Mucosa of descending colon (tissue), 3 donors: ENCODE data around the gene APEH. TPM values are rescaled to one million over a fixed set of nuclear protein-coding genes. Genes with fewer than 3 reads are reported as not detected.

Source experiments
- ATAC-seq: fragments of 200-7000 bp; cut with Tn5 transposase; one replicate; pipeline ENCODE4 v1.9.1; 2020; ENCODE audit warnings: mild to moderate bottlenecking, moderate library complexity
- DNase-seq, 3 donors: peaks; one replicate each; pipeline ENCODE4 v3.0.0-alpha.2; 2020
- H3K36me3 ChIP-seq: fragments of 200-600 bp; one replicate; pipeline ENCODE4 v1.8.0; 2021; ENCODE audit warnings: low read depth, mild to moderate bottlenecking
- H3K4me1 ChIP-seq: fragments of 200-600 bp; one replicate; pipeline ENCODE4 v1.8.0; 2021; ENCODE audit warnings: low read depth, mild to moderate bottlenecking
- H3K4me3 ChIP-seq: fragments of 200-600 bp; one replicate; pipeline ENCODE4 v1.8.0; 2021; ENCODE audit warnings: mild to moderate bottlenecking
- H3K9me3 ChIP-seq: fragments of 200-600 bp; one replicate; pipeline ENCODE4 v1.8.0; 2021; ENCODE audit warnings: mild to moderate bottlenecking
- intact Hi-C, 2 donors: fragments of 100-400 bp; cut with DNase I in 1 of 2; cut with micrococcal nuclease in 1 of 2; formaldehyde crosslinking; loops; one replicate each; pipeline versions ENCODE4 v1.11.0 to v1.11.1; 2022; cut with DNase I, micrococcal nuclease
- total RNA-seq, 3 donors: library from RNA; stranded (reverse); fragmentation: NEBNext Ultra II Directional in 2 of 3; extraction: Animal tissue kit (Norgen Biotek cat#: 25700) in 2 of 3; gene quantifications; one replicate each; pipeline versions ENCODE4 v1.2.1 to v1.2.4, GENCODE V29; 2021 to 2023
- TF ChIP-seq, protein P1 (sequence below): fragments of 200-600 bp; IDR thresholded peaks from one replicate; pipeline ENCODE4 v1.8.0; 2022; ENCODE audit warnings: antibody characterized with exemption, mild to moderate bottlenecking
- donor health status: DM: no; HTN: no; CAD: no; lungs with moderate emphysema.
- donor health status: DM: no; HTN: no; CAD: no.
- donor health status: DM: no; HTN: yes; CAD: no.

APEH gene
- total RNA-seq, 3 donors from 2014 or later = 110 to 176 (median 142) TPM

DNA sequence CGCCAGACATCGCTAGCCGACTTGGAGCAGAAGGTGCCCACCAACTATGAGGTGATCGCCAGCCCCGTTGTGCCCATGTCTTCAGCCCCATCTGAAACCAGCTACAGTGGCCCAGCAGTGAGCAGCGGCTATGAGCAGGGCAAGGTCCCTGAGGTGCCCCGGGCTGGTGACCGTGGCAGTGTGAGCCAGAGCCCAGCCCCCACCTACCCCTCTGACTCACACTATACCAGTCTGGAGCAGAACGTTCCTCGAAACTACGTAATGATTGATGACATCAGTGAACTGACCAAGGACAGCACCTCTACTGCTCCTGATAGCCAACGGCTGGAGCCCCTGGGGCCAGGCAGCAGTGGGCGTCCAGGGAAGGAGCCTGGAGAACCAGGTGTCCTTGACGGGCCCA lies 12.9 kb upstream of the APEH start:
- intact Hi-C loops = no loop called here
- DNase-seq = no peak
- no peak for ATAC-seq
- Histone ChIP-seq H3K4me3 (no peak overlapping the region), H3K4me1 (no peaks in the 10 kb centered on the region), H3K9me3 (no peaks in the 10 kb centered on the region), H3K36me3 (no peaks in the 10 kb centered on the region)
- TF ChIP-seq, protein P1, sequence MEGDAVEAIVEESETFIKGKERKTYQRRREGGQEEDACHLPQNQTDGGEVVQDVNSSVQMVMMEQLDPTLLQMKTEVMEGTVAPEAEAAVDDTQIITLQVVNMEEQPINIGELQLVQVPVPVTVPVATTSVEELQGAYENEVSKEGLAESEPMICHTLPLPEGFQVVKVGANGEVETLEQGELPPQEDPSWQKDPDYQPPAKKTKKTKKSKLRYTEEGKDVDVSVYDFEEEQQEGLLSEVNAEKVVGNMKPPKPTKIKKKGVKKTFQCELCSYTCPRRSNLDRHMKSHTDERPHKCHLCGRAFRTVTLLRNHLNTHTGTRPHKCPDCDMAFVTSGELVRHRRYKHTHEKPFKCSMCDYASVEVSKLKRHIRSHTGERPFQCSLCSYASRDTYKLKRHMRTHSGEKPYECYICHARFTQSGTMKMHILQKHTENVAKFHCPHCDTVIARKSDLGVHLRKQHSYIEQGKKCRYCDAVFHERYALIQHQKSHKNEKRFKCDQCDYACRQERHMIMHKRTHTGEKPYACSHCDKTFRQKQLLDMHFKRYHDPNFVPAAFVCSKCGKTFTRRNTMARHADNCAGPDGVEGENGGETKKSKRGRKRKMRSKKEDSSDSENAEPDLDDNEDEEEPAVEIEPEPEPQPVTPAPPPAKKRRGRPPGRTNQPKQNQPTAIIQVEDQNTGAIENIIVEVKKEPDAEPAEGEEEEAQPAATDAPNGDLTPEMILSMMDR = no peak

DNA sequence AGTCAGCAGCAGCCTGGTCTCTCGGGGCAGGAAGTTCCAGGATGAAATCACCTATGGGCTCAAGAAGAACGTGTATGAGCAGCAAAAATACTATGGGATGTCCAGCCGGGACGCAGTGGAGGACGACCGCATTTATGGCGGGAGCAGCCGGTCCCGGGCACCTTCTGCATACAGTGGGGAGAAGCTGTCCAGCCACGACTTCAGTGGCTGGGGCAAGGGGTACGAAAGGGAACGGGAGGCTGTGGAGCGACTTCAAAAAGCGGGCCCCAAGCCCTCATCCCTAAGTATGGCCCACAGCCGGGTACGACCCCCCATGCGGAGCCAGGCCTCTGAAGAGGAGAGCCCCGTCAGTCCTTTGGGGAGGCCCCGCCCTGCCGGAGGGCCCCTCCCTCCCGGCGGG lies 12.1 kb upstream of the APEH start:
- TF ChIP-seq, protein P1 = no peak
- intact Hi-C loops = no loop called here
- ATAC-seq (no peak), DNase-seq (no peak)
- Histone ChIP-seq H3K4me3 (no peak overlapping the region), H3K4me1 (no peaks in the 10 kb centered on the region), H3K9me3 (no peaks in the 10 kb centered on the region), H3K36me3 (no peaks in the 10 kb centered on the region)

DNA sequence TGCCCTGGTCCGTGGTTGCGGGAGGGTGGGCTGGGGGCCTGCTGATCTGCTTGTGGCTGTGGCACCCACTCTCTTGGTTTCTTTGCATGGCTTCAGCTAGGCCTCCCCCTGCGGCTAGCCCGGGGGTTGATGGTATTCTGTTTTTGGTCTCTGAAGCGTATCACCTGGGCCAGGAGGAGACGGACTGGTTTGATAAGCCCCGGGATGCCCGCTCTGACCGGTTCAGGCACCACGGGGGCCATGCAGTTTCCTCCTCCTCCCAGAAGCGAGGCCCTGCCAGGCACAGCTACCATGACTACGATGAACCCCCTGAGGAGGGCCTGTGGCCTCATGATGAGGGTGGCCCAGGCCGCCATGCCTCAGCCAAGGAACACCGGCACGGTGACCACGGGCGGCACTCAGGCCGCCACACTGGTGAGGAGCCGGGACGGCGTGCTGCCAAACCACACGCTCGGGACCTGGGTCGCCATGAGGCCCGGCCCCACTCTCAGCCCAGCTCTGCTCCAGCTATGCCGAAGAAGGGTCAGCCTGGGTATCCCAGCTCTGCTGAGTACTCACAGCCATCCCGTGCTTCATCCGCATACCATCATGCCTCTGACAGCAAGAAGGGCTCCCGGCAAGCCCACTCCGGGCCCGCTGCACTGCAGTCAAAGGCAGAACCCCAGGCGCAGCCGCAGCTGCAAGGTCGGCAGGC lies 11.3 kb upstream of the APEH start:
- intact Hi-C loops = no loop called here
- Histone ChIP-seq H3K36me3 (no peaks in the 10 kb centered on the region), H3K9me3 (no peaks in the 10 kb centered on the region), H3K4me1 (no peaks in the 10 kb centered on the region), H3K4me3 (no peak overlapping the region)
- no peak for ATAC-seq
- no peak for DNase-seq
- TF ChIP-seq, protein P1 = no peak

DNA sequence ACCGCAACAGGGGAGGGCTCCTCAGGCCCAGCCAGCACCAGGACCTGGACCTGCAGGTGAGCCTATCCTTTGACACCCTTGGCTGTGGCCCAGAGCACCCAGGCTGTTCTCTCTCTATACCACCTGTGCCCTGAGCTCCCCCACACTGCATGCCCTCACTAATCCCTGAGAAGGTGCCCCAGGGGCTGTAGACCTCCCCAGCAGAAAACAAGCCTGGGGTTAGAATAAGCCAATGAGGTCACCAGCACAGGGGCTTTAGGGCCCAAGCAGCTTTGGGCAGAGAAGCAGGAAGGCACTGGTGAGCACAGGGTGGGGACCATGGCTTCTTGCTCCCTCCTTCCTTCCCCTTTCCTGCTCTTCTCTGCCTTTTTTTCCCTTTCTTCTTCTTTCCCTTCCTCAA lies 10.3 kb upstream of the APEH start:
- intact Hi-C loops = no loop called here
- TF ChIP-seq, protein P1 = no peak
- no peaks in the 10 kb centered on the region for H3K4me1 ChIP-seq
- no peak for DNase-seq
- H3K4me3 ChIP-seq = no peak overlapping the region
- ATAC-seq = no peak
- no peaks in the 10 kb centered on the region for H3K9me3 ChIP-seq
- no peaks in the 10 kb centered on the region for H3K36me3 ChIP-seq

DNA sequence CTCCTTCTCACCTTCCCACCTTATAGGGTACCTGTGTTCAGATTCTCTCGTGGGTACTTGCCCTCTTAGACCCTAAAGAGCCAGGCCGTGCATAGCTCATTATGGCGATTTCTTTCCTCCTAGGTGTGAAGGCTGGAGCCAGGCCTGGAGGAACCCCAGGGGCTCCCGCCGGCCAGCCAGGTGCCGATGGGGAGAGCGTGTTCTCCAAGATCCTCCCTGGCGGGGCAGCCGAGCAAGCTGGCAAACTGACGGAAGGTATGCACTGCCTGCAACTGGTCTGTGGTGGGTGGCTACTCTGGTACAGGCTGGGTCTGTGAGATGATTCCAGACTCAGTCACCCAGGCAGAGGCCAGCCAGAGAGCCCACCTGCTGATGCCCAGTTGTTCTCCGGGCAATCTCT lies 9.9 kb upstream of the APEH start:
- no peak for DNase-seq
- TF ChIP-seq, protein P1 = no peak
- Histone ChIP-seq H3K4me1 (no peaks in the 10 kb centered on the region), H3K9me3 (no peaks in the 10 kb centered on the region), H3K4me3 (no peak overlapping the region), H3K36me3 (no peaks in the 10 kb centered on the region)
- intact Hi-C loops = no loop called here
- no peak for ATAC-seq
